Activated CD4-positive, alpha-beta T cell treated with anti-CD3 and anti-CD28 coated beads, Interleukin-2, amount 50 U/mL, for 1 hour (primary cell): ENCODE results near the gene MINDY3.
"Not testable (repeated sequence)": the region's sequence is repeated elsewhere in the genome, so short reads cannot be mapped to it uniquely, and the experiment has no call there.

Experiments
- DNase-seq: peaks from one replicate; pipeline ENCODE4 v3.0.0-alpha.2; 2020

The MINDY3 gene

GRCh38 chr10:15859906-15860691, at the start of gene MINDY3:
TSS of gene MINDY3 (minus strand) at chr10:15860507. CDS start at chr10:15860299, 208 bp downstream.
- DNase-seq = peak; percentile 73

- DNase-seq = no peak
Measured at GRCh38 chr10:15901889-15902288, 41.6 kb upstream of the MINDY3 start.

- DNase-seq = no peak
Measured at GRCh38 chr10:15898046-15898445, 37.7 kb upstream of the MINDY3 start.

GRCh38 chr10:15897287-15897686, 37.0 kb upstream of the MINDY3 start:
- no peak for DNase-seq

GRCh38 chr10:15896654-15897053, 36.3 kb upstream of the MINDY3 start:
- DNase-seq = no peak

GRCh38 chr10:15884447-15884846, 24.1 kb upstream of the MINDY3 start:
- no peak for DNase-seq

GRCh38 chr10:15881542-15881941, 21.2 kb upstream of the MINDY3 start:
- DNase-seq = no peak

- no peak for DNase-seq
Measured at GRCh38 chr10:15879663-15880062, 19.4 kb upstream of the MINDY3 start.

GRCh38 chr10:15879058-15879457, 18.8 kb upstream of the MINDY3 start:
- no peak for DNase-seq

- no peak for DNase-seq
Measured at GRCh38 chr10:15877836-15878576, 17.7 kb upstream of the MINDY3 start.

GRCh38 chr10:15876274-15876673, 16.0 kb upstream of the MINDY3 start:
- DNase-seq = not testable (repeated sequence)

- not testable (repeated sequence) for DNase-seq
Measured at GRCh38 chr10:15872645-15873044, 12.3 kb upstream of the MINDY3 start.

- DNase-seq = no peak
Measured at GRCh38 chr10:15871823-15872222, 11.5 kb upstream of the MINDY3 start.

GRCh38 chr10:15869935-15870334, 9.6 kb upstream of the MINDY3 start:
- DNase-seq = no peak

GRCh38 chr10:15868006-15868405, 7.7 kb upstream of the MINDY3 start:
- no peak for DNase-seq

GRCh38 chr10:15865304-15865703, 5.0 kb upstream of the MINDY3 start:
- no peak for DNase-seq

GRCh38 chr10:15864419-15864818, 4.1 kb upstream of the MINDY3 start:
- DNase-seq = no peak

- DNase-seq = no peak
Measured at GRCh38 chr10:15863733-15864132, 3.4 kb upstream of the MINDY3 start.

- DNase-seq = no peak
Measured at GRCh38 chr10:15863323-15863722, 3.0 kb upstream of the MINDY3 start.

GRCh38 chr10:15860692-15861201, 440 bp upstream of the MINDY3 start:
- no peak for DNase-seq

GRCh38 chr10:15859509-15859905, 800 bp downstream of the MINDY3 start:
- DNase-seq = no peak

GRCh38 chr10:15858861-15859281, 1.4 kb downstream of the MINDY3 start:
- DNase-seq = no peak

- no peak for DNase-seq
Measured at GRCh38 chr10:15857107-15857575, 3.2 kb downstream of the MINDY3 start.
